Smooth muscle cell (in vitro differentiated cells): ENCODE data around the gene BHLHE23. TPM values are rescaled to one million over a fixed set of nuclear protein-coding genes. Genes with fewer than 3 reads are reported as not detected.

Experiments
- DNase-seq: peaks from one replicate; lab custom pipeline; 2025; ENCODE audit not compliant: unreplicated experiment; lab: John Stamatoyannopoulos, UW
- H2AFZ ChIP-seq: fragments of 200-600 bp; sonication (generic); 2 replicates; pipeline ENCODE4 v1.6.0; 2016; ENCODE audit warnings: antibody characterized with exemption, low read depth, mild to moderate bottlenecking
- H3F3A ChIP-seq: fragments of 200-600 bp; sonication (generic); 2 replicates; pipeline ENCODE4 v1.6.0; 2017; ENCODE audit warnings: antibody characterized with exemption, low read depth
- H3K27ac ChIP-seq: fragments of 200-600 bp; sonication (generic); 2 replicates; pipeline ENCODE4 v1.5.1; 2016; ENCODE audit warnings: low read depth, mild to moderate bottlenecking
- H3K27me3 ChIP-seq: fragments of 200-600 bp; sonication (generic); 2 replicates; pipeline ENCODE4 v1.6.1; 2016; ENCODE audit warnings: low read depth, mild to moderate bottlenecking
- H3K36me3 ChIP-seq: fragments of 200-600 bp; sonication (generic); 2 replicates; pipeline ENCODE4 v1.5.1; 2016; ENCODE audit warnings: low read depth
- H3K4me1 ChIP-seq: fragments of 200-600 bp; sonication (generic); 2 replicates; pipeline ENCODE4 v1.5.1; 2016; ENCODE audit warnings: low read depth
- H3K4me2 ChIP-seq: fragments of 200-600 bp; sonication (generic); 2 replicates; pipeline ENCODE4 v1.6.0; 2016; ENCODE audit warnings: mild to moderate bottlenecking
- H3K4me3 ChIP-seq: fragments of 200-600 bp; sonication (generic); 2 replicates; pipeline ENCODE4 v1.5.1; 2016; ENCODE audit warnings: mild to moderate bottlenecking
- H3K79me2 ChIP-seq: fragments of 200-600 bp; sonication (generic); 2 replicates; pipeline ENCODE4 v1.6.0; 2016; ENCODE audit warnings: low read depth, mild to moderate bottlenecking
- H3K9ac ChIP-seq: fragments of 200-600 bp; sonication (generic); 2 replicates; pipeline ENCODE4 v1.6.0; 2016; ENCODE audit warnings: low read depth
- H3K9me3 ChIP-seq: fragments of 200-600 bp; sonication (generic); replicated peaks from 2 replicates; pipeline ENCODE4 v1.5.1; 2016; ENCODE audit warnings: low read depth
- H4K20me1 ChIP-seq: fragments of 200-600 bp; sonication (generic); 2 replicates; pipeline ENCODE4 v1.6.0; 2016; ENCODE audit warnings: low read depth
- CTCF ChIP-seq: fragments of 200-600 bp; sonication (generic); IDR thresholded peaks from 2 replicates; pipeline ENCODE4 v1.5.1; 2017; ENCODE audit warnings: borderline replicate concordance, mild to moderate bottlenecking, antibody characterized with exemption; ENCODE audit not compliant: insufficient read depth, poor library complexity, severe bottlenecking
- WGBS: methylation state at CpG from one replicate; pipeline ENCODE4 v1.1.7; 2016; ENCODE audit warnings: low lambda C conversion rate; 5-methylcytosine and 5-hydroxymethylcytosine counted together
- polyA plus RNA-seq: library from polyadenylated mRNA; unstranded; fragments of >200 nt; fragmentation: Nextera tagmentation; extraction: Ambion mirVana; gene quantifications from 2 replicates; pipeline ENCODE4 v1.2.1, GENCODE V29; 2016
- total RNA-seq: library from RNA; depleted of rRNA; stranded (reverse); fragments of >200 nt; gene quantifications from 2 replicates; pipeline ENCODE4 v1.2.3, GENCODE V29; 2014

BHLHE23 gene
- total and polyA plus RNA-seq, 2 experiments from 2014 or later, result not detected

GRCh38 chr20:63024573-63025392, 18.0 kb upstream of the BHLHE23 start:
- Histone ChIP-seq H2AFZ (no peak overlapping the region), H4K20me1 (no peaks in the 10 kb centered on the region), H3K27me3 (peaks cover 43% of the 10 kb centered on the region), H3F3A (no peaks in the 10 kb centered on the region), H3K4me1 (no peaks in the 10 kb centered on the region), H3K9ac (no peak overlapping the region), H3K36me3 (no peaks in the 10 kb centered on the region), H3K79me2 (no peaks in the 10 kb centered on the region), H3K4me2 (no peak overlapping the region), H3K9me3 (no peaks in the 10 kb centered on the region), H3K4me3 (no peak overlapping the region), H3K27ac (no peak overlapping the region)
- no peak for TF ChIP-seq CTCF
- no peak for DNase-seq
- WGBS, result 71% methylated on average over 28 of the region's 28 CpGs

- Histone ChIP-seq H3K36me3 (no peaks in the 10 kb centered on the region), H2AFZ (no peak overlapping the region), H3K79me2 (no peaks in the 10 kb centered on the region), H3K27me3 (peaks cover 38% of the 10 kb centered on the region), H3K9ac (no peak overlapping the region), H3F3A (no peaks in the 10 kb centered on the region), H3K27ac (no peak overlapping the region), H3K9me3 (no peaks in the 10 kb centered on the region), H4K20me1 (no peaks in the 10 kb centered on the region), H3K4me1 (no peaks in the 10 kb centered on the region), H3K4me2 (no peak overlapping the region), H3K4me3 (no peak overlapping the region)
- 86% methylated on average over 26 of the region's 33 CpGs for WGBS
- TF ChIP-seq CTCF, result no peak
- DNase-seq, result no peak
These were observed 17.3 kb upstream of the BHLHE23 start for GRCh38 chr20:63023936-63024571.

GRCh38 chr20:63023071-63023935, 16.5 kb upstream of the BHLHE23 start:
- Histone ChIP-seq H3K9me3 (no peaks in the 10 kb centered on the region), H3K4me1 (no peaks in the 10 kb centered on the region), H3K4me3 (no peak overlapping the region), H3F3A (no peaks in the 10 kb centered on the region), H4K20me1 (no peaks in the 10 kb centered on the region), H3K79me2 (no peaks in the 10 kb centered on the region), H3K4me2 (no peak overlapping the region), H3K27ac (no peak overlapping the region), H2AFZ (no peak overlapping the region), H3K36me3 (no peaks in the 10 kb centered on the region), H3K9ac (no peak overlapping the region), H3K27me3 (peaks cover 34% of the 10 kb centered on the region)
- 85% methylated on average over 31 of the region's 31 CpGs for WGBS
- no peak for TF ChIP-seq CTCF
- DNase-seq, result no peak
